Mononuclear cell (primary cell): ENCODE data around the gene C16orf96. TPM values are rescaled to one million over a fixed set of nuclear protein-coding genes. Genes with fewer than 3 reads are reported as not detected.

Source experiments
- H3K27me3 ChIP-seq: 2 replicates; pipeline ENCODE4 v1.6.0; 2011; ENCODE audit warnings: low read length, control low read depth; ENCODE audit not compliant: insufficient read depth
- H3K4me1 ChIP-seq: 2 replicates; pipeline ENCODE4 v1.5.1; 2011; ENCODE audit warnings: mild to moderate bottlenecking, low read length, control low read depth; ENCODE audit not compliant: insufficient read depth
- H3K4me3 ChIP-seq: 2 replicates; pipeline ENCODE4 v1.5.1; 2011; ENCODE audit warnings: mild to moderate bottlenecking, low read length, moderate library complexity
- H3K9me3 ChIP-seq: 2 replicates; pipeline ENCODE4 v1.5.1; 2011; ENCODE audit warnings: low read depth, mild to moderate bottlenecking, control low read depth, low read length
- total RNA-seq: library from RNA; depleted of rRNA; stranded (reverse); fragments of >200 nt; gene quantifications from one replicate; pipeline ENCODE4 v1.2.3, GENCODE V29; 2012

Gene C16orf96
- total RNA-seq, 1 donor: 0.42 TPM

DNA sequence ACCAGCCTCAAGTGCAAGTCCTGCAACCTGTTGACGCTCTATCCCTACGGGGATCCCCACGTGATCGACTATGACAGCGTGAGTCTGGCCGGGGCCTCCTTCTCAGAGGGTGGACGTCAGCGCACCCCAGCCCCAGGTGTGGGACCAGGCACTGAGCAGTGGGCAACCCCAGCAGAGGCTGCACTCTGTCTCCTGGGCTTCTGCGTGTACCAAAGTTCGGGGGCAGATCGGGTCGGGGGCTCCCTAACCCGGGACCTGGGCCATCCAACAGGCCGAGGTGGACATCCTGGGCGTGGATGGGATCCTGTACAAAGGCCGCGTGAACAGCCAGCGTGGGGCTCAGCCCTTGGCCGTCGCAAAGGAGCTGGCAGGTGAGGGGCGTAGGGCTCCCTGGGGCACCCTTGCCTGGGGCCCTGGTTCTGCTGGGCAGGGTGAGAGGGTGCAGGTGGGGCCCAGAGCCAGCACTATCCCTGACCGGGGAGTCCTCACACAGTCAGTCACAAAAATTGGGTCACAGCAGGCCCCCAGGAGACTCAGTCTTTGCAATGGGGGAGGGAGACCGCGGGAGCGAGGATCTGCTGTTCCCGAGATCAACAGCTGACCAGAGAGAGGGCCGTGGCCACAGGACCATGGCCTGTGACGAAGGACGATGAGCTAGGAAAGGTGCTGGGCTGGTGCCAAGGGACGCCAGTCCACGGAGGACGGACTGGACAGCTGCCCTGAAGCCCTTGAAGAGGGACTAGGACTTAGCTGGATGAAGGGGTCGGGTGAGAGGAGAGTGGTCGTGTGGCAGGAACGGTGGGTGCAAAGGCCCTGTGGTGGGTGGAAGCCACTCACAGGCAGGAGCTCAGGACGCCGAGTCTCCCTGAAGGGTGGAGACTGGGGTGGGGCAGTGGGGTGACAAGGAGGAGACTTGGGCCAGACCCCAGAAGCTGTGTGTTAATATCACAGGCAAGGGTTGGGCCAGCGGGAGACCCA lies 38.6 kb downstream of the C16orf96 start:
- no peaks in the 10 kb centered on the region for H3K27me3 ChIP-seq
- no peaks in the 10 kb centered on the region for H3K4me1 ChIP-seq
- H3K9me3 ChIP-seq: no peaks in the 10 kb centered on the region
- no peak overlapping the region for H3K4me3 ChIP-seq

DNA sequence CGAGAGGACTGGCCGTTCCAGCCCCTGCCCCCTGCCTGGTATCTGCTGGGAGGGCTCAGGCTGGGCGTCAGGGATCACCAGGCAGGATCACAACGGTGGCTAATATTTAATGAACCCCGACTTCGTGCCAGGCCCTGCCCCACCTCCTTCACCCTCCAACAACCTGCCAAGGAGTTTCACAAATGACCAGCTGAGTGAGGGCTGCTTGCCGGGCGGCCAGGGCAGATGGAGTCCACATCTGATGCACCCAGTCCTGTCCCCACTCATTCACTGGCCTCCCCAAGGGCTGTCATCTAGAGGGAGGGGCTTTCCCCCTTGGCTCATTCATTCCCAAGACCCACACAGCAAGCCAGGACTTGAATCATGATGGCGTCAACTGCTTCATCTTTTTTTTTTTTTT lies 41.0 kb downstream of the C16orf96 start:
- H3K27me3 ChIP-seq: no peaks in the 10 kb centered on the region
- H3K9me3 ChIP-seq: no peaks in the 10 kb centered on the region
- H3K4me3 ChIP-seq: no peak overlapping the region
- H3K4me1 ChIP-seq: no peaks in the 10 kb centered on the region

DNA sequence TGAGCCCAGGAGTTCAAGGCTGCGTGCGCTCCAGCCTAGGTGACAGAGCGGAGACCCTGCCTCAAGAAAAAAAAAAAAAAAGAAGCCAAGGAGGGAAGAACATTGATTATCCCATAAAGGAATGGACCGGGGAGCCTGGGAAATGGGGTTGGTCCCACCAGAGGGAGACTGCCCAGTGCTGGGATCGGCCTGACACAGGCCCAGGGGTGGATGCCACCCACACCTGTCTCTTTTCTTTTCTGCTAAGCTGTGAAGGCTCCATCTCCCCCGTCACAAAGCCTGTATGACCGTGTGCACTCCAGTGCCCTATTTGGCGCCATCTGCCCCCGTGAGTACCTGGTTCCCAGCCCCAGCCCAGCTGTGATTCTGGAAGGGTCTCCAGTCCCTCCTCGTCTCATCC lies 42.9 kb downstream of the C16orf96 start:
- no peaks in the 10 kb centered on the region for H3K27me3 ChIP-seq
- H3K4me3 ChIP-seq: no peak overlapping the region
- no peaks in the 10 kb centered on the region for H3K9me3 ChIP-seq
- no peaks in the 10 kb centered on the region for H3K4me1 ChIP-seq

- Histone ChIP-seq H3K4me1 (no peaks in the 10 kb centered on the region), H3K9me3 (no peaks in the 10 kb centered on the region), H3K27me3 (no peaks in the 10 kb centered on the region), H3K4me3 (no peak overlapping the region)
These were observed 43.4 kb downstream of the C16orf96 start for GRCh38 chr16:4599545-4599944.

DNA sequence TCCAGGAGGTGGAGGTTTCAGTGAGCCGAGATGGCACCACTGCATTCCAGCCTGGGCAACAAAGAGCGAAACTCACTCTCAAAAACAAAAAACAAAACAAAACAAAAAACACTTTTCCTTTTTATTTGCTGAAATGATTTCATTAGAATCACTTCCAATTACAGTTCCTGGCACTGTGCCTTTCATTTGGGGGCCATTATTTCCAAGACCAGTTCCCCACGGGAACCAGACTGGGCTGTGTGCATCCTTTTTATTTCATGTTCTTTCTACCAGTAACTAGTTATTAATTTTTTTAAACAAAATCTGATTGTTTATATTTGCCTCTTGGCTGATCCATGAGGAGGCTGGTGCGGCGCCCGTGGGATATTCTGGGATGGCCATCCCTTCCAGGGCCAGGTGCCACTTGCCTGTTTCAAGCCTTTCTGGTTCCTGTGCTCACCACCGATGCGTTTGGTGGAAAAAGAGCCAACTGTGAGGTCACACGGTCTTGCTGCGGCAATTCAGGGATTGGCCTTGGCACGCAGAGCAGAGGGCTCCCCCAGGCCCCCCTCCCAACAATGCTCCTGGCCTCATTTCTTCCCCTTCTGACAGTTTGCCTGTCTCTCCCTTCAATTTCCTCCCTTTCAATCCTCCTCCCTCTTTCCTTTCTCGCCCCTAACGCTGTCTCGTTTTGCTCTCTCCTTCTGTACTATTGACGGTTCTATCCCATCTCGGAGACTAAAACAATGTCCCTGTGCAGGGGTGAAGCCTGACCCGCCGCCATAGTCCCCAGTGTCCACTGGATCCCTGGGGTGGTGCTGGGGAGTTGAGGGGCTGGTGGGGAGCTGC lies 45.1 kb downstream of the C16orf96 start:
- no peaks in the 10 kb centered on the region for H3K27me3 ChIP-seq
- no peaks in the 10 kb centered on the region for H3K4me1 ChIP-seq
- H3K4me3 ChIP-seq: no peak overlapping the region
- H3K9me3 ChIP-seq: no peaks in the 10 kb centered on the region

- Histone ChIP-seq H3K9me3 (no peaks in the 10 kb centered on the region), H3K27me3 (no peaks in the 10 kb centered on the region), H3K4me1 (no peaks in the 10 kb centered on the region), H3K4me3 (no peak overlapping the region)
These were observed 45.7 kb downstream of the C16orf96 start for GRCh38 chr16:4601864-4602186.

DNA sequence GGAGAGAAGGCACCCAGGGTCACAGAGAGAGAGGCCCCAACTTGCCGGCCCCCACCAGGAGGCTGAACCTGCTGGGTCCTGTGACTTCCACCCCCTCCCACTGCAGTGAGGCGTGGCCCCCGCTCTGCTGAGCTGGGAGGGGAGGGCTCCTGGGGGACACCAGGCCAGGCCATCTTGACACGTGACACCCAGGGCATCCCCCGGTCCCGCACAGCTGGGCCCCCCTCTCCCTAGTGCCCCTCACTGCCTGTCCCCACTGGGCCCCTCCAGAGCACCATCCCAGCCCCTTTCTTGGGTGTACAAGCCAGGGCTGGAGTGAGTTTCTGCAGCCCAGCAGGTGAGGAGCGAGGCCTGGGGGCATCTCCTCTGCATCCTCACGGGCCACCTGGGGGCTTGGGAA lies 46.2 kb downstream of the C16orf96 start:
- Histone ChIP-seq H3K4me1 (no peaks in the 10 kb centered on the region), H3K27me3 (no peaks in the 10 kb centered on the region), H3K4me3 (no peak overlapping the region), H3K9me3 (no peaks in the 10 kb centered on the region)

DNA sequence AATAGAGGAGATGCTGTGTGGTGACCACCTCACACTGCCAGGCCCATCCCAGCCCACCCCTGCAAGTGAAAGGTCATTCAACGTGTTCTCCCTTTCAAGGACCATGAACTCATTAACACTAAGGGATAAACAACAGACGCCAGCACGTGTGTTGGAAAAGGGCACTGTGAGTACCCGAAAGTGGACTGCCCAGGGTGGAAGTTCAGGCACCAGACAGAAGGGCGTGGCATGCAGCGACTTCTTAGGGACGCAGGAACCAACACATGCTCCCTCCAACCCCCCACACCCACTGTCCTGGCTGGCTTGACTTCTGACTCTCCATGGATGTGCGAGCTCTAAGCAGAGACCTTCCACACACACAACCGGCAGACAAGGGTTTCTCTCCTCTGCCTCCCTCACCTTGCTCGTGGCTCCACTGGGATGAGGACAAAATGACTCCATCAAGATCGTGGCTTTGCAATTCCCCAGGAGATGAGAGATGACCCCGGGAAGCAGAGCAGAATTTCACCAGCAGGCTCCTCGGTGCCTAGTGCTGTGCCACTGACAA lies 47.6 kb downstream of the C16orf96 start:
- no peaks in the 10 kb centered on the region for H3K4me1 ChIP-seq
- no peak overlapping the region for H3K4me3 ChIP-seq
- no peaks in the 10 kb centered on the region for H3K9me3 ChIP-seq
- H3K27me3 ChIP-seq: no peaks in the 10 kb centered on the region

- no peaks in the 10 kb centered on the region for H3K9me3 ChIP-seq
- H3K27me3 ChIP-seq: no peaks in the 10 kb centered on the region
- no peaks in the 10 kb centered on the region for H3K4me1 ChIP-seq
- H3K4me3 ChIP-seq: no peak overlapping the region
These were observed 48.3 kb downstream of the C16orf96 start for GRCh38 chr16:4604401-4604800.

DNA sequence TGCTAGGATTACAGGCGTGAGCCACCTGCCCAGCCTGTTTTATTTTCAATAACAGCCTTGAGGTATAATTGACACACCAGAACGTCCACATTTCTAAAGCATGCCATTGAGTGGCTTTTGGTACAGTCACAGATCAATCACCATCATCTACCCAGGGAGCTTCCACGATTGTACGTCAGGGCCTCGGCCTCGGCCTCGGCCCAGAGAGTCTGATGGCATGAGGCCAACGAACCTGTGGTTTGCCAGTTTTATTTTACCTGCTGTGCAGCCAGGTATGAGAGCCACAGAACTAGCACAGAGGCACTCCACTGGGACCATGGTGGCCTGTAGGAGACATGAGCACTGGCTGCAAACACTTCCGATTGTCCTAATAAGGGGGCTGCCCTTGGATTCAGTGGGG lies 50.2 kb downstream of the C16orf96 start:
- Histone ChIP-seq H3K9me3 (no peaks in the 10 kb centered on the region), H3K4me3 (no peak overlapping the region), H3K27me3 (no peaks in the 10 kb centered on the region), H3K4me1 (peaks cover under 1% of the 10 kb centered on the region)

DNA sequence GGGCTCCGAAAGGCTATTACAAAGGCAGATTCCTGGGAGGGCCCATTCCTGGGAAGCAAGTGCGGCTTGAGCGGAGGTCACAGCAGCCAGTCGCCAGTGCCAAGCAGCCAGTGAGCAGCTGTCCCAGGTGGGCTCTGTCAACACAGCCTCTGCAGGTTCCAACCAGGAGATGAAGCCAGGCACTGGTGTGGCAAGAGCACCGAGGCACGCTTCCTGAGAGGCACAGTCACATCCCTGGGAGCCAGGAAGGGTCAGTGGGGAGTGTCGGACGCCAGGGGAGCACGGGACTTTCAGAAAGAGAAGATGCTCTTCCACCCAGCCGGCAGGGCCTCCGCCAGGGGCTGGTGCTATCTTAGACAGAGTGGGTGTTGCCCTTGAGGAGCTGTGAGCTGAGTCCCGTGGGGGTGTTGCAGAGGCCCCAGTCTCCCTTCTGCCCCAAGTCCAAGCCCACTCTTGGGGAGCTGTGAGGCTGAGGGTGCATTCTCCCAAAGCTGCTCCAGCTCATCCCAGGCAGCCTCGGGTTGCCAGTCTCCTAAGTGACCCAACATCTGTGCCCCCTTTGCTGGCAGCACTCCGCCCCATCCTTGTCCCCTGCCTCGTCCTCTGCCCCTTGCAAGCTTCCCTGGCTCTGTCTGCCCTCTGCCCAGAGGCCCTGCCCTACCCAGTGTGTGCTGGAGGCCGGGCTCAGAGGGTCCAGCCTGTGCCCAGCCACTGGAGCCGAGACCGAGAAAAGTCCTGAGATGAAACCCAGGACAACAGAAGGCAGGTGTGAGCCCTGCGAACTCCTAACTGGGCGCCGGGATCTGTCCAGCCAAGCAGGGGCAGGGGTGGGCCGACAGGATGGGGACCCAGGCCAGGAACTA lies 51.9 kb downstream of the C16orf96 start:
- Histone ChIP-seq H3K27me3 (no peaks in the 10 kb centered on the region), H3K9me3 (no peaks in the 10 kb centered on the region), H3K4me1 (peaks cover 18% of the 10 kb centered on the region), H3K4me3 (no peak overlapping the region)

- Histone ChIP-seq H3K27me3 (no peaks in the 10 kb centered on the region), H3K4me3 (no peak overlapping the region), H3K9me3 (no peaks in the 10 kb centered on the region), H3K4me1 (peaks cover 23% of the 10 kb centered on the region)
These were observed 52.5 kb downstream of the C16orf96 start for GRCh38 chr16:4608704-4608980.

- H3K4me3 ChIP-seq: no peak overlapping the region
- peaks cover 27% of the 10 kb centered on the region for H3K4me1 ChIP-seq
- no peaks in the 10 kb centered on the region for H3K9me3 ChIP-seq
- no peaks in the 10 kb centered on the region for H3K27me3 ChIP-seq
These were observed 53.3 kb downstream of the C16orf96 start for GRCh38 chr16:4609200-4610010.
